NCI-H345 treated with DMSO at 0.1 percent for 48 hours (cell line): Measurements from ENCODE around the gene MARCKSL1.
"Not testable (repeated sequence)": the region's sequence is repeated elsewhere in the genome, so short reads cannot be mapped to it uniquely, and the experiment has no call there.

Source experiments
- DNase-seq: peaks from one replicate; lab custom pipeline; 2025; ENCODE audit not compliant: unreplicated experiment; lab: John Stamatoyannopoulos, UW

The MARCKSL1 gene

GRCh38 chr1:32334274-32334861 is 1.7 kb downstream of the MARCKSL1 start:
- DNase-seq, result no peak

GRCh38 chr1:32333251-32333963 is 2.6 kb downstream of the MARCKSL1 start:
- DNase-seq, result no peak

GRCh38 chr1:32332290-32333079 is 3.5 kb downstream of the MARCKSL1 start:
- no peak for DNase-seq

GRCh38 chr1:32331549-32331948 is 4.5 kb downstream of the MARCKSL1 start:
- no peak for DNase-seq

GRCh38 chr1:32330558-32331151 is 5.4 kb downstream of the MARCKSL1 start:
- no peak for DNase-seq

GRCh38 chr1:32329931-32330466 is 6.0 kb downstream of the MARCKSL1 start:
- DNase-seq, result no peak

- DNase-seq, result no peak
Measured at GRCh38 chr1:32327204-32327603, 8.8 kb downstream of the MARCKSL1 start.

GRCh38 chr1:32321712-32322291 is 14.2 kb downstream of the MARCKSL1 start:
- DNase-seq, result no peak

GRCh38 chr1:32318127-32318869 is 17.7 kb downstream of the MARCKSL1 start:
- DNase-seq, result no peak

GRCh38 chr1:32316903-32317277 is 19.1 kb downstream of the MARCKSL1 start:
- DNase-seq, result no peak

GRCh38 chr1:32311709-32312393 is 24.2 kb downstream of the MARCKSL1 start:
- no peak for DNase-seq

GRCh38 chr1:32309960-32310359 is 26.1 kb downstream of the MARCKSL1 start:
- DNase-seq, result no peak

- DNase-seq, result no peak
Measured at GRCh38 chr1:32307324-32307723, 28.7 kb downstream of the MARCKSL1 start.

GRCh38 chr1:32305310-32305709 is 30.7 kb downstream of the MARCKSL1 start:
- DNase-seq, result no peak

GRCh38 chr1:32303997-32304622 is 31.9 kb downstream of the MARCKSL1 start:
- DNase-seq, result no peak

- no peak for DNase-seq
Measured at GRCh38 chr1:32303358-32303757, 32.7 kb downstream of the MARCKSL1 start.

- no peak for DNase-seq
Measured at GRCh38 chr1:32299327-32299726, 36.7 kb downstream of the MARCKSL1 start.

- DNase-seq, result not testable (repeated sequence)
Measured at GRCh38 chr1:32298211-32298610, 37.8 kb downstream of the MARCKSL1 start.
